Measurements from ENCODE around the gene GALNT2. TPM values are rescaled to one million over a fixed set of nuclear protein-coding genes. Genes with fewer than 3 reads are reported as not detected.

Gene GALNT2
- total and polyA plus RNA-seq, 2 of the 13 experiments (the other 11 are each of a cell fraction or from before 2014, with no cell fraction given), result 39.3 to 39.6 TPM

DNA sequence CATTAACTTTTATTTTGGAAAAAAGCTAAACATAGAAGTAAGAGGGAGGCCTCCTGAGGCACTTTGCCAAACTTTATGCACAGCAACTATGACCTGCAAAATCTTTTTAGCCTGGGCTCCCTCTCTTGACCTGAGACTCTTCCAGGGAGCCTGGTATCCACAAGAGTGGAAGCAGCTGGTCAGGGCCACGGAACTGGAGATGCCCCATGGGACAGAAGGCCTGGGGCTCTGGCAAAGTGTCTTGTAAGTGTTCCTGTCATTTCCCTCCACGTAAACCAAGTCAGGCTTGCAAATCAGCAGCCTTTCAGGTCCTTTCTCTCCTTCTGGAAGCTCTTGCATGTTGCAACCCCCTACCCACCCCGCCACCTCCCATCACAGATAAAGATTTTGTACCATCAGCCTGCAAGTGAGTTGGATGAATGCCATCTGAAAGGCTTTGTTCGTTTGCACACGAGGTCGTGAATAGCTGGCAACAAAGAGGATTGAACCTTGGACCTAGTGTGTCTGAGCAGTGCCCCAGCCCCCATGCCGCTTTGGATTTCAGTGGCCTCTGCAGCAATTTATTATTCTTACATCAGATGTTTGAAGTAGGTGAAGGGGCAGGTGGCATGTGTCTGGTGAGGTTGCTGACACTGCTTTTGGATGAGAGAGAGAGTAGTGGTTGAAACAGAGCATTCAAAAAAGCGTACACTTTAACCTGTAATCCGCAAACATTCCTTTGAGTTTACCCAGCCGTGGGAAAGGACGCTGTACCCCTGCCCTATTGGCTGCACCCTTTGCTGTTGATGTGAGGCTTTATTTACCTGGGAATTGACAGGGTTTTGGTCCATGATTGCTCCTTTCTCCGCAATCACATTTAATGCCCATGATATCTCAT lies 91.6 kb downstream of the GALNT2 start (continued):
- TF ChIP-seq, protein P1, sequence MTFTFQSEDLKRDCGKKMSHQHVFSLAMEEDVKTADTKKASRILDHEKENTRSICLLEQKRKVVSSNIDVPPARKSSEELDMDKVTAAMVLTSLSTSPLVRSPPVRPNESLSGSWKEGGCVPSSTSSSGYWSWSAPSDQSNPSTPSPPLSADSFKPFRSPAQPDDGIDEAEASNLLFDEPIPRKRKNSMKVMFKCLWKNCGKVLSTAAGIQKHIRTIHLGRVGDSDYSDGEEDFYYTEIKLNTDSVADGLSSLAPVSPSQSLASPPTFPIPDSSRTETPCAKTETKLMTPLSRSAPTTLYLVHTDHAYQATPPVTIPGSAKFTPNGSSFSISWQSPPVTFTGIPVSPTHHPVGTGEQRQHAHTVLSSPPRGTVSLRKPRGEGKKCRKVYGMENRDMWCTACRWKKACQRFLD (CRISPR knock-in tag; IDR thresholded peaks at IDR 0.05; ENCODE audit: borderline replicate concordance), result no peak
- TF ChIP-seq ZNF572 (CRISPR knock-in tag; IDR thresholded peaks at IDR 0.05) (no peak), POGZ (CRISPR knock-in tag; IDR thresholded peaks at IDR 0.05) (peak; percentile 77), MXI1 (IDR thresholded peaks at IDR 0.05; ENCODE audit: borderline replicate concordance, low read depth, low read length) (peak; percentile 74; the same call in 1 of the 3 replicates), CC2D1A (CRISPR knock-in tag; IDR thresholded peaks at IDR 0.05) (no peak), HDAC6 (IDR thresholded peaks at IDR 0.05; ENCODE audit: low read depth, low read length) (no peak), SATB2 (CRISPR knock-in tag; IDR thresholded peaks at IDR 0.05) (no peak), TSC22D2 (CRISPR knock-in tag; IDR thresholded peaks at IDR 0.05; ENCODE audit: borderline replicate concordance) (no peak), SIX4 (CRISPR knock-in tag; IDR thresholded peaks at IDR 0.05) (peak; percentile 86), MTF1 (CRISPR knock-in tag; IDR thresholded peaks at IDR 0.05) (peak; percentile 96)
- TF ChIP-seq, protein P2, sequence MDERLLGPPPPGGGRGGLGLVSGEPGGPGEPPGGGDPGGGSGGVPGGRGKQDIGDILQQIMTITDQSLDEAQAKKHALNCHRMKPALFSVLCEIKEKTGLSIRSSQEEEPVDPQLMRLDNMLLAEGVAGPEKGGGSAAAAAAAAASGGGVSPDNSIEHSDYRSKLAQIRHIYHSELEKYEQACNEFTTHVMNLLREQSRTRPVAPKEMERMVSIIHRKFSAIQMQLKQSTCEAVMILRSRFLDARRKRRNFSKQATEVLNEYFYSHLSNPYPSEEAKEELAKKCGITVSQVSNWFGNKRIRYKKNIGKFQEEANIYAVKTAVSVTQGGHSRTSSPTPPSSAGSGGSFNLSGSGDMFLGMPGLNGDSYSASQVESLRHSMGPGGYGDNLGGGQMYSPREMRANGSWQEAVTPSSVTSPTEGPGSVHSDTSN (CRISPR knock-in tag; IDR thresholded peaks at IDR 0.05), result peak; percentile 26; the same call in 1 of the 2 replicates
- TF ChIP-seq, protein P3, sequence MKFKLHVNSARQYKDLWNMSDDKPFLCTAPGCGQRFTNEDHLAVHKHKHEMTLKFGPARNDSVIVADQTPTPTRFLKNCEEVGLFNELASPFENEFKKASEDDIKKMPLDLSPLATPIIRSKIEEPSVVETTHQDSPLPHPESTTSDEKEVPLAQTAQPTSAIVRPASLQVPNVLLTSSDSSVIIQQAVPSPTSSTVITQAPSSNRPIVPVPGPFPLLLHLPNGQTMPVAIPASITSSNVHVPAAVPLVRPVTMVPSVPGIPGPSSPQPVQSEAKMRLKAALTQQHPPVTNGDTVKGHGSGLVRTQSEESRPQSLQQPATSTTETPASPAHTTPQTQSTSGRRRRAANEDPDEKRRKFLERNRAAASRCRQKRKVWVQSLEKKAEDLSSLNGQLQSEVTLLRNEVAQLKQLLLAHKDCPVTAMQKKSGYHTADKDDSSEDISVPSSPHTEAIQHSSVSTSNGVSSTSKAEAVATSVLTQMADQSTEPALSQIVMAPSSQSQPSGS (CRISPR knock-in tag; IDR thresholded peaks at IDR 0.05), result peak; percentile 86
- TF ChIP-seq, protein P4, sequence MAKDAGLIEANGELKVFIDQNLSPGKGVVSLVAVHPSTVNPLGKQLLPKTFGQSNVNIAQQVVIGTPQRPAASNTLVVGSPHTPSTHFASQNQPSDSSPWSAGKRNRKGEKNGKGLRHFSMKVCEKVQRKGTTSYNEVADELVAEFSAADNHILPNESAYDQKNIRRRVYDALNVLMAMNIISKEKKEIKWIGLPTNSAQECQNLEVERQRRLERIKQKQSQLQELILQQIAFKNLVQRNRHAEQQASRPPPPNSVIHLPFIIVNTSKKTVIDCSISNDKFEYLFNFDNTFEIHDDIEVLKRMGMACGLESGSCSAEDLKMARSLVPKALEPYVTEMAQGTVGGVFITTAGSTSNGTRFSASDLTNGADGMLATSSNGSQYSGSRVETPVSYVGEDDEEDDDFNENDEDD (CRISPR knock-in tag; IDR thresholded peaks at IDR 0.05; ENCODE audit: borderline replicate concordance), result 0 out of 2 replicates have a peak, but pooled peaks have one; percentile 62
- TF ChIP-seq, protein P5, sequence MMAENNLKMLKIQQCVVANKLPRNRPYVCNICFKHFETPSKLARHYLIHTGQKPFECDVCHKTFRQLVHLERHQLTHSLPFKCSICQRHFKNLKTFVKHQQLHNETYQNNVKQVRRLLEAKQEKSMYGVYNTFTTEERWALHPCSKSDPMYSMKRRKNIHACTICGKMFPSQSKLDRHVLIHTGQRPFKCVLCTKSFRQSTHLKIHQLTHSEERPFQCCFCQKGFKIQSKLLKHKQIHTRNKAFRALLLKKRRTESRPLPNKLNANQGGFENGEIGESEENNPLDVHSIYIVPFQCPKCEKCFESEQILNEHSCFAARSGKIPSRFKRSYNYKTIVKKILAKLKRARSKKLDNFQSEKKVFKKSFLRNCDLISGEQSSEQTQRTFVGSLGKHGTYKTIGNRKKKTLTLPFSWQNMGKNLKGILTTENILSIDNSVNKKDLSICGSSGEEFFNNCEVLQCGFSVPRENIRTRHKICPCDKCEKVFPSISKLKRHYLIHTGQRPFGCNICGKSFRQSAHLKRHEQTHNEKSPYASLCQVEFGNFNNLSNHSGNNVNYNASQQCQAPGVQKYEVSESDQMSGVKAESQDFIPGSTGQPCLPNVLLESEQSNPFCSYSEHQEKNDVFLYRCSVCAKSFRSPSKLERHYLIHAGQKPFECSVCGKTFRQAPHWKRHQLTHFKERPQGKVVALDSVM (CRISPR knock-in tag; IDR thresholded peaks at IDR 0.05), result no peak
- TF ChIP-seq, protein P6, sequence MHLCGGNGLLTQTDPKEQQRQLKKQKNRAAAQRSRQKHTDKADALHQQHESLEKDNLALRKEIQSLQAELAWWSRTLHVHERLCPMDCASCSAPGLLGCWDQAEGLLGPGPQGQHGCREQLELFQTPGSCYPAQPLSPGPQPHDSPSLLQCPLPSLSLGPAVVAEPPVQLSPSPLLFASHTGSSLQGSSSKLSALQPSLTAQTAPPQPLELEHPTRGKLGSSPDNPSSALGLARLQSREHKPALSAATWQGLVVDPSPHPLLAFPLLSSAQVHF (CRISPR knock-in tag; IDR thresholded peaks at IDR 0.05), result no peak
- TF ChIP-seq, protein P7, sequence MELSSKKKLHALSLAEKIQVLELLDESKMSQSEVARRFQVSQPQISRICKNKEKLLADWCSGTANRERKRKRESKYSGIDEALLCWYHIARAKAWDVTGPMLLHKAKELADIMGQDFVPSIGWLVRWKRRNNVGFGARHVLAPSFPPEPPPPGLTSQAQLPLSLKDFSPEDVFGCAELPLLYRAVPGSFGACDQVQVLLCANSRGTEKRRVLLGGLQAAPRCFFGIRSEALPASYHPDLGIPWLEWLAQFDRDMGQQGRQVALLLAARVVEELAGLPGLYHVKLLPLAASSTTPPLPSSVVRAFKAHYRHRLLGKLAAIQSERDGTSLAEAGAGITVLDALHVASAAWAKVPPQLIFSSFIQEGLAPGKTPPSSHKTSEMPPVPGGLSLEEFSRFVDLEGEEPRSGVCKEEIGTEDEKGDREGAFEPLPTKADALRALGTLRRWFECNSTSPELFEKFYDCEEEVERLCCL (CRISPR knock-in tag; IDR thresholded peaks at IDR 0.05; ENCODE audit: borderline replicate concordance), result no peak
- TF ChIP-seq, protein P8, sequence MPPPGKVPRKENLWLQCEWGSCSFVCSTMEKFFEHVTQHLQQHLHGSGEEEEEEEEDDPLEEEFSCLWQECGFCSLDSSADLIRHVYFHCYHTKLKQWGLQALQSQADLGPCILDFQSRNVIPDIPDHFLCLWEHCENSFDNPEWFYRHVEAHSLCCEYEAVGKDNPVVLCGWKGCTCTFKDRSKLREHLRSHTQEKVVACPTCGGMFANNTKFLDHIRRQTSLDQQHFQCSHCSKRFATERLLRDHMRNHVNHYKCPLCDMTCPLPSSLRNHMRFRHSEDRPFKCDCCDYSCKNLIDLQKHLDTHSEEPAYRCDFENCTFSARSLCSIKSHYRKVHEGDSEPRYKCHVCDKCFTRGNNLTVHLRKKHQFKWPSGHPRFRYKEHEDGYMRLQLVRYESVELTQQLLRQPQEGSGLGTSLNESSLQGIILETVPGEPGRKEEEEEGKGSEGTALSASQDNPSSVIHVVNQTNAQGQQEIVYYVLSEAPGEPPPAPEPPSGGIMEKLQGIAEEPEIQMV (CRISPR knock-in tag; IDR thresholded peaks at IDR 0.05; ENCODE audit: low read depth), result 0 out of 2 replicates have a peak, but pooled peaks have one; percentile 39

Data from HepG2 (cell line).